ENCODE results near the gene AMOTL1.
"Not testable (repeated sequence)": the region's sequence is repeated elsewhere in the genome, so short reads cannot be mapped to it uniquely, and the experiment has no call there.

Gene AMOTL1

GRCh38 chr11:94769880-94770279 is 1.7 kb downstream of the AMOTL1 start:
- DNase-seq (ENCODE audit: low read depth): no peak

GRCh38 chr11:94770563-94771120 is 2.5 kb downstream of the AMOTL1 start:
- no peak for DNase-seq (ENCODE audit: low read depth)

- DNase-seq (ENCODE audit: low read depth): no peak
Measured at GRCh38 chr11:94771390-94771789, 3.2 kb downstream of the AMOTL1 start.

- no peak for DNase-seq (ENCODE audit: low read depth)
Measured at GRCh38 chr11:94771951-94772350, 3.8 kb downstream of the AMOTL1 start.

- no peak for DNase-seq (ENCODE audit: low read depth)
Measured at GRCh38 chr11:94773842-94774241, 5.7 kb downstream of the AMOTL1 start.

- no peak for DNase-seq (ENCODE audit: low read depth)
Measured at GRCh38 chr11:94774345-94774744, 6.2 kb downstream of the AMOTL1 start.

GRCh38 chr11:94775567-94776327 is 7.6 kb downstream of the AMOTL1 start:
- no peak for DNase-seq (ENCODE audit: low read depth)

GRCh38 chr11:94776351-94777321 is 8.5 kb downstream of the AMOTL1 start:
- DNase-seq (ENCODE audit: low read depth): no peak

GRCh38 chr11:94780432-94780831 is 12.3 kb downstream of the AMOTL1 start:
- DNase-seq (ENCODE audit: low read depth): no peak

GRCh38 chr11:94781837-94782236 is 13.7 kb downstream of the AMOTL1 start:
- DNase-seq (ENCODE audit: low read depth): no peak

GRCh38 chr11:94782446-94782845 is 14.3 kb downstream of the AMOTL1 start:
- DNase-seq (ENCODE audit: low read depth): no peak

GRCh38 chr11:94784884-94785283 is 16.7 kb downstream of the AMOTL1 start:
- DNase-seq (ENCODE audit: low read depth): no peak

GRCh38 chr11:94785509-94785908 is 17.4 kb downstream of the AMOTL1 start:
- no peak for DNase-seq (ENCODE audit: low read depth)

GRCh38 chr11:94786264-94787126 is 18.3 kb downstream of the AMOTL1 start:
- no peak for DNase-seq (ENCODE audit: low read depth)

- no peak for DNase-seq (ENCODE audit: low read depth)
Measured at GRCh38 chr11:94787801-94788200, 19.6 kb downstream of the AMOTL1 start.

- no peak for DNase-seq (ENCODE audit: low read depth)
Measured at GRCh38 chr11:94788396-94788795, 20.2 kb downstream of the AMOTL1 start.

GRCh38 chr11:94790197-94790596 is 22.0 kb downstream of the AMOTL1 start:
- no peak for DNase-seq (ENCODE audit: low read depth)

- DNase-seq (ENCODE audit: low read depth): no peak
Measured at GRCh38 chr11:94790661-94791180, 22.6 kb downstream of the AMOTL1 start.

GRCh38 chr11:94791216-94791889 is 23.2 kb downstream of the AMOTL1 start:
- DNase-seq (ENCODE audit: low read depth): no peak

- DNase-seq (ENCODE audit: low read depth): not testable (repeated sequence)
Measured at GRCh38 chr11:94791942-94792341, 23.8 kb downstream of the AMOTL1 start.

GRCh38 chr11:94792451-94792850 is 24.3 kb downstream of the AMOTL1 start:
- DNase-seq (ENCODE audit: low read depth): no peak
